ENCODE results near the gene CDC16.

DNA sequence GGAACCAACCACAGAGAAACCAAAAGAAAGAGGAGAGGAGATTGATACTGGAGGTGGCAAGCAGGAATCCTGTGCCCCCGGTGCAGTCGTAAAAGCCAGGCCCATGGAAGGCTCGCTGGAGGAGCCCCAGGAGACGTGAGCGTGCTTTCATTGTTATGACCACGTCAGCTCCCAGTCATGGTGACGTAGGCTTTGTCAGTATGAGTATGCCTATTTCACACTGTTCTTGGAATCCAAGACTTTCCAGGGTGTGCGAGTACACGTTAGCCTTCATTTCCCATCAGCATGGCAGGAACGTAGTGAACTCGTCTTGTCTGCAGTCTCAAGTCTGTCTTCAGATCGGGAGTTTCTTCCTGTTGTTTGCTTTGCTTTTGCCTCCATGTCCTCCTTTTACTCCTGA lies 64.2 kb downstream of the CDC16 start:
- no peak for TF ChIP-seq POLR2AphosphoS5 (IDR thresholded peaks at IDR 0.05; ENCODE audit: low read depth, low read length)
- TF ChIP-seq EZH2 (IDR thresholded peaks at IDR 0.05; ENCODE audit: low read depth, low read length, severe bottlenecking): no peak
- no peak for TF ChIP-seq POLR2A (IDR thresholded peaks at IDR 0.05; ENCODE audit: control extremely low read depth in 1 of 2, low read depth in 2 of 2, low read length in 2 of 2)
- TF ChIP-seq, protein P1, sequence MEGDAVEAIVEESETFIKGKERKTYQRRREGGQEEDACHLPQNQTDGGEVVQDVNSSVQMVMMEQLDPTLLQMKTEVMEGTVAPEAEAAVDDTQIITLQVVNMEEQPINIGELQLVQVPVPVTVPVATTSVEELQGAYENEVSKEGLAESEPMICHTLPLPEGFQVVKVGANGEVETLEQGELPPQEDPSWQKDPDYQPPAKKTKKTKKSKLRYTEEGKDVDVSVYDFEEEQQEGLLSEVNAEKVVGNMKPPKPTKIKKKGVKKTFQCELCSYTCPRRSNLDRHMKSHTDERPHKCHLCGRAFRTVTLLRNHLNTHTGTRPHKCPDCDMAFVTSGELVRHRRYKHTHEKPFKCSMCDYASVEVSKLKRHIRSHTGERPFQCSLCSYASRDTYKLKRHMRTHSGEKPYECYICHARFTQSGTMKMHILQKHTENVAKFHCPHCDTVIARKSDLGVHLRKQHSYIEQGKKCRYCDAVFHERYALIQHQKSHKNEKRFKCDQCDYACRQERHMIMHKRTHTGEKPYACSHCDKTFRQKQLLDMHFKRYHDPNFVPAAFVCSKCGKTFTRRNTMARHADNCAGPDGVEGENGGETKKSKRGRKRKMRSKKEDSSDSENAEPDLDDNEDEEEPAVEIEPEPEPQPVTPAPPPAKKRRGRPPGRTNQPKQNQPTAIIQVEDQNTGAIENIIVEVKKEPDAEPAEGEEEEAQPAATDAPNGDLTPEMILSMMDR (IDR thresholded peaks at IDR 0.05; ENCODE audit: control extremely low read depth in 1 of 3, insufficient read depth in 1 of 3, low read depth in 1 of 3, low read length in 3 of 3): no peak
- no peak for TF ChIP-seq EP300 (IDR thresholded peaks at IDR 0.05; ENCODE audit: borderline replicate concordance in 1 of 2, low read depth in 2 of 2, low read length in 2 of 2)
- no peak for TF ChIP-seq RAD21 (IDR thresholded peaks at IDR 0.05 in 1 of 2, conservative IDR thresholded peaks at IDR 0.05 in 1 of 2; ENCODE audit: low read depth in 2 of 2, low read length in 2 of 2)
- TF ChIP-seq KDM1A (IDR thresholded peaks at IDR 0.05; ENCODE audit: borderline replicate concordance, low read length): no peak
- no peak for TF ChIP-seq BRCA1 (IDR thresholded peaks at IDR 0.05; ENCODE audit: low read depth, low read length)
- no peak for TF ChIP-seq CHD2 (IDR thresholded peaks at IDR 0.05; ENCODE audit: low read length)
- no peak for TF ChIP-seq GABPA (IDR thresholded peaks at IDR 0.05; ENCODE audit: borderline replicate concordance, insufficient read depth, low read length)
- no peak for TF ChIP-seq FOSL1 (IDR thresholded peaks at IDR 0.05; ENCODE audit: insufficient read depth, low read depth, low read length)
- TF ChIP-seq CREB1 (IDR thresholded peaks at IDR 0.05): no peak
- no peak for TF ChIP-seq SIX5 (IDR thresholded peaks at IDR 0.05; ENCODE audit: low read depth, low read length)
